SK-N-SH (cell line): ENCODE data around the gene RELT. TPM values are rescaled to one million over a fixed set of nuclear protein-coding genes. Genes with fewer than 3 reads are reported as not detected.

Source experiments
- CTCF ChIA-PET: fragments of 300-600, 350-600 bp; formaldehyde crosslinking; extraction: SDS; loops from one replicate; lab custom pipeline; 2021; lab: Yijun Ruan, JAX
- POLR2A ChIA-PET: fragments of 350-600 bp; sonication (Branson Sonifier 250); formaldehyde crosslinking; extraction: SDS; loops from one replicate; lab custom pipeline; 2020; ENCODE audit warnings: antibody characterized with exemption, inconsistent platforms; lab: Yijun Ruan, JAX
- DNase-seq: peaks from one replicate; pipeline ENCODE4 v3.0.0; 2012
- H2AFZ ChIP-seq: fragments of 200-600 bp; sonication (generic); 2 replicates; pipeline ENCODE4 v1.8.1; 2016; ENCODE audit warnings: antibody characterized with exemption, mild to moderate bottlenecking, low read depth
- H3F3A ChIP-seq: fragments of 200-600 bp; sonication (generic); replicated peaks from 2 replicates; pipeline ENCODE3; 2016; ENCODE audit warnings: antibody characterized with exemption, mild to moderate bottlenecking; ENCODE audit not compliant: insufficient read depth
- H3K27ac ChIP-seq, 2 experiments: fragments of 200-500 bp in 1 of 2; fragments of 200-600 bp in 1 of 2; sonication (Bioruptor generic) in 1 of 2; sonication (generic), shearing (Covaris generic) in 1 of 2; 2 replicates each; pipeline versions ENCODE4 v1.5.1 to v1.6.1; 2014 to 2016; ENCODE audit warnings: low read depth in 2 of 2, inconsistent platforms in 1 of 2, low read length in 1 of 2, mild to moderate bottlenecking in 1 of 2, mixed read lengths in 1 of 2
- H3K27me3 ChIP-seq: fragments of 200-600 bp; sonication (generic), shearing (Covaris generic); 2 replicates; pipeline ENCODE4 v1.6.1; 2016; ENCODE audit warnings: mixed run types; ENCODE audit not compliant: insufficient read depth
- H3K36me3 ChIP-seq, 2 experiments: fragments of 200-500 bp in 1 of 2; fragments of 200-600 bp in 1 of 2; sonication (Bioruptor generic) in 1 of 2; sonication (generic) in 1 of 2; replicated peaks in 1 of 2; 2 replicates each; pipeline versions ENCODE3 to v1.5.1; 2014 to 2016; ENCODE audit warnings: low read length in 1 of 2, mild to moderate bottlenecking in 1 of 2; ENCODE audit not compliant: insufficient read depth in 2 of 2, control insufficient read depth in 1 of 2
- H3K4me1 ChIP-seq, 2 experiments: fragments of 200-500 bp in 1 of 2; fragments of 200-600 bp in 1 of 2; sonication (Bioruptor generic) in 1 of 2; sonication (generic), shearing (Covaris generic) in 1 of 2; 2 replicates each; pipeline versions ENCODE4 v1.5.1 to v1.6.1; 2014 to 2016; ENCODE audit warnings: low read depth in 1 of 2, low read length in 1 of 2, mixed run types in 1 of 2; ENCODE audit not compliant: insufficient read depth in 2 of 2, control insufficient read depth in 1 of 2
- H3K4me2 ChIP-seq: fragments of 200-600 bp; sonication (generic), shearing (Covaris generic); 2 replicates; pipeline ENCODE4 v1.6.1; 2017; ENCODE audit warnings: mixed run types
- H3K4me3 ChIP-seq, 2 experiments: fragments of 200-500 bp in 1 of 2; fragments of 200-600 bp in 1 of 2; sonication (Bioruptor generic) in 1 of 2; sonication (generic), shearing (Covaris generic) in 1 of 2; 2 replicates each; pipeline versions ENCODE4 v1.5.1 to v1.8.1; 2014 to 2016; ENCODE audit warnings: low read depth in 2 of 2, inconsistent platforms in 1 of 2, low read length in 1 of 2, mild to moderate bottlenecking in 1 of 2, mixed read lengths in 1 of 2, moderate library complexity in 1 of 2
- H3K79me2 ChIP-seq: fragments of 200-600 bp; sonication (generic); 2 replicates; pipeline ENCODE4 v1.8.1; 2017; ENCODE audit warnings: mild to moderate bottlenecking; ENCODE audit not compliant: insufficient read depth
- H3K9ac ChIP-seq: fragments of 200-600 bp; sonication (generic); 2 replicates; pipeline ENCODE4 v1.6.1; 2017; ENCODE audit warnings: mixed run types
- H3K9me2 ChIP-seq: fragments of 200-600 bp; sonication (generic); 2 replicates; pipeline ENCODE4 v1.6.1; 2017; ENCODE audit warnings: mixed run types
- H3K9me3 ChIP-seq: fragments of 200-600 bp; sonication (generic); 2 replicates; pipeline ENCODE4 v1.6.1; 2017; ENCODE audit warnings: mixed run types, mild to moderate bottlenecking, moderate library complexity
- H4K20me1 ChIP-seq: fragments of 200-600 bp; sonication (generic); 2 replicates; pipeline ENCODE4 v1.6.1; 2017; ENCODE audit warnings: mild to moderate bottlenecking, mixed run types; ENCODE audit not compliant: insufficient read depth
- FOSL2 ChIP-seq: IDR thresholded peaks from 2 replicates; pipeline ENCODE4 v1.4.0; 2012; ENCODE audit warnings: low read depth, mild to moderate bottlenecking, moderate library complexity, borderline replicate concordance
- FOXJ3 ChIP-seq: sonication (generic); formaldehyde crosslinking; IDR thresholded peaks from 2 replicates; pipeline ENCODE4 v1.5.1; 2020; ENCODE audit warnings: mild to moderate bottlenecking, missing genetic modification reagents
- FOXM1 ChIP-seq: IDR thresholded peaks from 2 replicates; pipeline ENCODE4 v1.4.0; 2012; ENCODE audit warnings: low read depth, mild to moderate bottlenecking
- GATA2 ChIP-seq: sonication (generic); formaldehyde crosslinking; IDR thresholded peaks from 2 replicates; pipeline ENCODE4 v1.5.0; 2020; ENCODE audit warnings: mild to moderate bottlenecking, missing genetic modification reagents
- JUND ChIP-seq: IDR thresholded peaks from 2 replicates; pipeline ENCODE4 v1.4.0; 2012
- MAX ChIP-seq: IDR thresholded peaks from 2 replicates; pipeline ENCODE4 v1.4.0; 2012; ENCODE audit warnings: low read depth
- MEF2A ChIP-seq: IDR thresholded peaks from 2 replicates; pipeline ENCODE4 v1.4.0; 2012; ENCODE audit warnings: low read depth, borderline replicate concordance
- MXI1 ChIP-seq: IDR thresholded peaks from 2 replicates; pipeline ENCODE4 v1.6.1; 2012; ENCODE audit warnings: mild to moderate bottlenecking, low read depth, low read length, improper control_type of control experiment
- NRF1 ChIP-seq: IDR thresholded peaks from 2 replicates; pipeline ENCODE4 v1.6.1; 2012; ENCODE audit warnings: low read depth, mild to moderate bottlenecking, low read length
- POLR2AphosphoS5 ChIP-seq: IDR thresholded peaks from 2 replicates; pipeline ENCODE4 v1.6.1; 2012; ENCODE audit warnings: low read depth, low read length
- RAD21 ChIP-seq: IDR thresholded peaks from 2 replicates; pipeline ENCODE4 v1.6.1; 2012; ENCODE audit warnings: mild to moderate bottlenecking, low read length
- SIN3A ChIP-seq: IDR thresholded peaks from 2 replicates; pipeline ENCODE4 v1.6.1; 2012; ENCODE audit warnings: low read depth, mild to moderate bottlenecking, low read length, moderate library complexity, borderline replicate concordance
- SMC3 ChIP-seq: IDR thresholded peaks from 2 replicates; pipeline ENCODE4 v1.6.1; 2012; ENCODE audit warnings: low read depth, low read length, improper control_type of control experiment
- TEAD4 ChIP-seq: IDR thresholded peaks from 2 replicates; pipeline ENCODE4 v1.4.0; 2012; ENCODE audit warnings: mild to moderate bottlenecking, borderline replicate concordance; ENCODE audit not compliant: insufficient read depth
- WGBS: methylation state at CpG from one replicate; pipeline ENCODE4 v1.1.6; 2017; ENCODE audit warnings: low lambda C conversion rate; 5-methylcytosine and 5-hydroxymethylcytosine counted together
- polyA plus RNA-seq, 3 experiments: library from polyadenylated mRNA; depleted of rRNA; stranded (reverse); fragments of >200 nt; gene quantifications; 2 replicates each; pipeline ENCODE4 v1.2.3, GENCODE V29; 2012
- TF ChIP-seq, protein P1 (sequence below): fragments of 150-350 bp; IDR thresholded peaks from 2 replicates; pipeline ENCODE4 v1.6.1; 2017; ENCODE audit warnings: antibody characterized with exemption, low read length, low read depth, borderline replicate concordance
- TF ChIP-seq, protein P2 (sequence below): IDR thresholded peaks from 2 replicates; pipeline ENCODE4 v1.6.1; 2012; ENCODE audit warnings: mild to moderate bottlenecking, low read depth, low read length, moderate library complexity
- TF ChIP-seq, protein P3 (sequence below): IDR thresholded peaks from 2 replicates; pipeline ENCODE4 v1.4.0; 2012; ENCODE audit warnings: low read depth, borderline replicate concordance

Gene RELT
- polyA plus RNA-seq, 1 of the 3 experiments (the other 2 are of a cell fraction), result 4.3 TPM

DNA sequence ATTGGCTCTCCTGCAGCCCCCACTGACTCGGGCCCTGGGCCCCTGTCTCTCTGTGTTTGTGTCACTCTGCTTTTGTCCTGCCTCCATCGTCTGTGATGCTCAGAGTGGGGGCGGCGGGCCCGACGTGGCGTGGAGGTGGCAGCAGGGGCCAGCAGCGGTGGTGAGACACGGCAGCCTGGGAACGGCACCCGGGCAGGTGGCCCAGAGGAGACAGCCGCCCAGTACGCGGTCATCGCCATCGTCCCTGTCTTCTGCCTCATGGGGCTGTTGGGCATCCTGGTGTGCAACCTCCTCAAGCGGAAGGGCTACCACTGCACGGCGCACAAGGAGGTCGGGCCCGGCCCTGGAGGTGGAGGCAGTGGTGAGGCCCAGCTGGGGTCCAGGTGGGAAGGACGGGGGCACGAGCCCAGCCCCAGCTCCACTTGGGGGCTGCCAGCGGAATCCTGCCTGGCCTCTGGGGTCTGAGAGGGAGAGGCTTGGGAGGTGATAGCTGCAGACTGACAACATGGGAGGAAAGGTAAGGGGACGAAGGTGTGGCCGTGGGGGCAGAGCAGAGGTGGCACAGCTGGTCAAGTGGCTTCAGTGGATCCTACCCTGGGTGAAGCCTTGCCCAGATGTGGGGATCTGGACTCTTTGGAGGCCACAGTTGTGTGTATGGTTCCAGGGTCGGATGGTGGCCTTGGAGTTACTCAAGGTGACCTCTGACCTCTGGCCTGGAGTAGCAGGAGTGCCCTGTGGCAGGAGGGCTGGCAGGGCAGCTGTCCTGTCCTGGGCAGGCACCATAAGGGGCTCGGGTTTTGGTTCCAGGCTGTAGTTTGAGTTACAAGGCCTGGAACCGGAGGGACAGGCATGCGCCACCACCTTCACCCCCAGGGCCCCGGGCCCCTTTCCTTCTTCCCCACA is 16.2 kb downstream of the RELT start:
- Histone ChIP-seq H3K9ac (no peak overlapping the region), H3K9me2 (no peaks in the 10 kb centered on the region), H3K9me3 (no peaks in the 10 kb centered on the region), H3K4me3 (no peak overlapping the region), H3K27me3 (no peaks in the 10 kb centered on the region), H3K36me3 (no peaks in the 10 kb centered on the region), H3K79me2 (peaks cover 8% of the 10 kb centered on the region), H3K4me2 (no peak overlapping the region), H3F3A (peaks cover 5% of the 10 kb centered on the region), H4K20me1 (peaks cover 8% of the 10 kb centered on the region; the same call in 1 of the 2 replicates), H2AFZ (no peak overlapping the region), H3K4me1 (peaks cover 0 to 12% of the 10 kb centered on the region in 2 experiments; a peak in 1 of 4 replicates), H3K27ac (no peak overlapping the region)
- ChIA-PET CTCF (interaction anchor here (0.6 to 10.0 kb wide), 30 partner anchors 8 to 294 kb away, joined by 3 to 144 read pairs (median 7); partner anchors contain the start of gene RELT), POLR2A (no interaction called here)
- 93% methylated on average over 29 of the region's 31 CpGs for WGBS
- no peak for TF ChIP-seq FOXJ3 (CRISPR knock-in tag)
- no peak for TF ChIP-seq MXI1
- TF ChIP-seq NRF1, result no peak
- no peak for TF ChIP-seq FOXM1
- TF ChIP-seq POLR2AphosphoS5, result no peak
- no peak for TF ChIP-seq MAX
- no peak for TF ChIP-seq TEAD4
- no peak for TF ChIP-seq GATA2
- TF ChIP-seq RAD21, result no peak
- no peak for TF ChIP-seq JUND
- TF ChIP-seq SMC3, result no peak
- TF ChIP-seq, protein P1, sequence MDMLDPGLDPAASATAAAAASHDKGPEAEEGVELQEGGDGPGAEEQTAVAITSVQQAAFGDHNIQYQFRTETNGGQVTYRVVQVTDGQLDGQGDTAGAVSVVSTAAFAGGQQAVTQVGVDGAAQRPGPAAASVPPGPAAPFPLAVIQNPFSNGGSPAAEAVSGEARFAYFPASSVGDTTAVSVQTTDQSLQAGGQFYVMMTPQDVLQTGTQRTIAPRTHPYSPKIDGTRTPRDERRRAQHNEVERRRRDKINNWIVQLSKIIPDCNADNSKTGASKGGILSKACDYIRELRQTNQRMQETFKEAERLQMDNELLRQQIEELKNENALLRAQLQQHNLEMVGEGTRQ, result no peak
- no peak for DNase-seq

DNA sequence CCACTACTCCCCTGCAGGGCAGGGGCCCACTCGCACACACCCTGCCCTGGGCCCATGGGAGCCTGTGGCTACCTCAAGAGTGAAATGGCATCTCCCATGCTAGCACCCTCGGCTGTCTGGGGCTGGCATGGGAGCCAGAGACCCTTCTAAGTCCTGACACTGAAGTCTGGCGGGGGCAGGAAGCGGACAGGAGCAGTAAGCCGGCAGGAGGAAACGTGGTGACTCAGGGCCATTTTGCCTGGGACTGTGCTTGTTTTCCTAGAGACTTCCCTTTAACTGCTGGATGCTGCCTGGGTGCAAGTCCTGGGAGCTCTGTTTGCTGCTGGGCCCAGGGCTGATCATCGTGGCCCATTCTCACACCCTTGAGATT is 16.8 kb downstream of the RELT start:
- Histone ChIP-seq H3K4me3 (no peak overlapping the region), H3K27ac (no peak overlapping the region), H3K9me3 (no peaks in the 10 kb centered on the region), H3K9me2 (no peaks in the 10 kb centered on the region), H4K20me1 (peaks cover 8% of the 10 kb centered on the region; the same call in 1 of the 2 replicates), H2AFZ (no peak overlapping the region), H3K4me2 (no peak overlapping the region), H3K4me1 (peaks cover 0 to 7% of the 10 kb centered on the region in 2 experiments; a peak in 1 of 4 replicates), H3K79me2 (peaks cover 5% of the 10 kb centered on the region; the same call in 1 of the 2 replicates), H3F3A (peaks cover 5% of the 10 kb centered on the region), H3K27me3 (no peaks in the 10 kb centered on the region), H3K9ac (no peak overlapping the region), H3K36me3 (no peaks in the 10 kb centered on the region)
- DNase-seq, result no peak
- 89% methylated on average over 5 of the region's 7 CpGs for WGBS
- ChIA-PET POLR2A (interaction anchor here (0.6 kb wide), 1 partner anchor 57 kb away, joined by 3 read pairs; no protein-coding TSS in a partner anchor), CTCF (interaction anchor here (0.6 to 10.0 kb wide), 42 partner anchors 9 to 693 kb away, joined by 3 to 144 read pairs (median 6); partner anchors contain the start of genes PLEKHB1 and RELT)
- TF ChIP-seq FOSL2 (no peak), MEF2A (no peak), FOXM1 (no peak), SIN3A (no peak)
- TF ChIP-seq, protein P2, sequence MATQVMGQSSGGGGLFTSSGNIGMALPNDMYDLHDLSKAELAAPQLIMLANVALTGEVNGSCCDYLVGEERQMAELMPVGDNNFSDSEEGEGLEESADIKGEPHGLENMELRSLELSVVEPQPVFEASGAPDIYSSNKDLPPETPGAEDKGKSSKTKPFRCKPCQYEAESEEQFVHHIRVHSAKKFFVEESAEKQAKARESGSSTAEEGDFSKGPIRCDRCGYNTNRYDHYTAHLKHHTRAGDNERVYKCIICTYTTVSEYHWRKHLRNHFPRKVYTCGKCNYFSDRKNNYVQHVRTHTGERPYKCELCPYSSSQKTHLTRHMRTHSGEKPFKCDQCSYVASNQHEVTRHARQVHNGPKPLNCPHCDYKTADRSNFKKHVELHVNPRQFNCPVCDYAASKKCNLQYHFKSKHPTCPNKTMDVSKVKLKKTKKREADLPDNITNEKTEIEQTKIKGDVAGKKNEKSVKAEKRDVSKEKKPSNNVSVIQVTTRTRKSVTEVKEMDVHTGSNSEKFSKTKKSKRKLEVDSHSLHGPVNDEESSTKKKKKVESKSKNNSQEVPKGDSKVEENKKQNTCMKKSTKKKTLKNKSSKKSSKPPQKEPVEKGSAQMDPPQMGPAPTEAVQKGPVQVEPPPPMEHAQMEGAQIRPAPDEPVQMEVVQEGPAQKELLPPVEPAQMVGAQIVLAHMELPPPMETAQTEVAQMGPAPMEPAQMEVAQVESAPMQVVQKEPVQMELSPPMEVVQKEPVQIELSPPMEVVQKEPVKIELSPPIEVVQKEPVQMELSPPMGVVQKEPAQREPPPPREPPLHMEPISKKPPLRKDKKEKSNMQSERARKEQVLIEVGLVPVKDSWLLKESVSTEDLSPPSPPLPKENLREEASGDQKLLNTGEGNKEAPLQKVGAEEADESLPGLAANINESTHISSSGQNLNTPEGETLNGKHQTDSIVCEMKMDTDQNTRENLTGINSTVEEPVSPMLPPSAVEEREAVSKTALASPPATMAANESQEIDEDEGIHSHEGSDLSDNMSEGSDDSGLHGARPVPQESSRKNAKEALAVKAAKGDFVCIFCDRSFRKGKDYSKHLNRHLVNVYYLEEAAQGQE, result no peak
- TF ChIP-seq, protein P3, sequence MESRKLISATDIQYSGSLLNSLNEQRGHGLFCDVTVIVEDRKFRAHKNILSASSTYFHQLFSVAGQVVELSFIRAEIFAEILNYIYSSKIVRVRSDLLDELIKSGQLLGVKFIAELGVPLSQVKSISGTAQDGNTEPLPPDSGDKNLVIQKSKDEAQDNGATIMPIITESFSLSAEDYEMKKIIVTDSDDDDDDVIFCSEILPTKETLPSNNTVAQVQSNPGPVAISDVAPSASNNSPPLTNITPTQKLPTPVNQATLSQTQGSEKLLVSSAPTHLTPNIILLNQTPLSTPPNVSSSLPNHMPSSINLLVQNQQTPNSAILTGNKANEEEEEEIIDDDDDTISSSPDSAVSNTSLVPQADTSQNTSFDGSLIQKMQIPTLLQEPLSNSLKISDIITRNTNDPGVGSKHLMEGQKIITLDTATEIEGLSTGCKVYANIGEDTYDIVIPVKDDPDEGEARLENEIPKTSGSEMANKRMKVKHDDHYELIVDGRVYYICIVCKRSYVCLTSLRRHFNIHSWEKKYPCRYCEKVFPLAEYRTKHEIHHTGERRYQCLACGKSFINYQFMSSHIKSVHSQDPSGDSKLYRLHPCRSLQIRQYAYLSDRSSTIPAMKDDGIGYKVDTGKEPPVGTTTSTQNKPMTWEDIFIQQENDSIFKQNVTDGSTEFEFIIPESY, result no peak
